Stimulated activated naive CD4-positive, alpha-beta T cell (primary cell): Measurements from ENCODE around the gene HERC5.

ENCODE experiments used
- DNase-seq, 6 experiments: peaks; one replicate each; lab custom pipeline; 2025; lab: John Stamatoyannopoulos, UW

Gene HERC5

GRCh38 chr4:88522702-88523324, 65.9 kb downstream of the HERC5 start:
- peak in 3 of 6 experiments; percentile 12 to 48 (median 13) for DNase-seq

GRCh38 chr4:88523325-88524129, 66.6 kb downstream of the HERC5 start, which contains the start of gene PYURF:
PYURF (minus strand) TSS chr4:88523776; CDS start chr4:88523700, 76 bp downstream.
- DNase-seq = peak; percentile 23 to 76 (median 54)

- no peak for DNase-seq
Measured at GRCh38 chr4:88524171-88524570, 67.3 kb downstream of the HERC5 start.

DNA sequence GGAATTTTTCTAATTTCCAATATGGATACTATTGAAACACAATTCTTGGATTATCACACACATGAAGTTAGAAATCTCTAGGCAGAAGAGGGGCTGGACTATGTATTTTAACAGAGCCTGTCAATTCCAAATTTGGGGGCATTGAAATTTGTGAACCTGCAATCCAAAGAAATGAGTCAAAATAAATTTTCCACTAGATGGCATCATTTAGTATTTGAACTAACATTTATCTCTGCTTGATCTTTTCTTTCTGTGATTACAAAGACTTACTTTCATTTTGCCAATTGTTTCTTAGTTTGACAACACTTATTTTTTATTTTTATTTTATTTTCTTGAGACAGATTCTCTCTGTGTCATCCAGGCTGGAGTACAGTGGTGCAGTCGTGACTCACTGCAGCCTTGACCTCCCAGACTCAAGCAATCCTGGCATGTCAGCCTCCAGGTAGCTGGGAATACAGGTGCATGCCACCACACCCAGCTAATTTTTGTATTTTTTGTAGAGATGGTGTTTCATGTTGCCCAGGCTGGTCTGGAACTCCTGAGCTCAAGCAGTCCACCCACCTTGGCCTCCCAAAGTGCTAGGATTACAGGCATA, 69.4 kb downstream of the HERC5 start:
- DNase-seq = peak in 3 of 6 experiments; percentile 8 to 48 (median 39)

GRCh38 chr4:88527787-88528186, 70.9 kb downstream of the HERC5 start:
- DNase-seq = no peak

- DNase-seq = no peak
Measured at GRCh38 chr4:88528861-88529260, 71.9 kb downstream of the HERC5 start.

- DNase-seq = no peak
Measured at GRCh38 chr4:88531549-88531948, 74.6 kb downstream of the HERC5 start.

GRCh38 chr4:88533088-88533790, 76.3 kb downstream of the HERC5 start:
- DNase-seq = no peak

GRCh38 chr4:88533937-88534750, 77.2 kb downstream of the HERC5 start:
- DNase-seq = no peak

DNA sequence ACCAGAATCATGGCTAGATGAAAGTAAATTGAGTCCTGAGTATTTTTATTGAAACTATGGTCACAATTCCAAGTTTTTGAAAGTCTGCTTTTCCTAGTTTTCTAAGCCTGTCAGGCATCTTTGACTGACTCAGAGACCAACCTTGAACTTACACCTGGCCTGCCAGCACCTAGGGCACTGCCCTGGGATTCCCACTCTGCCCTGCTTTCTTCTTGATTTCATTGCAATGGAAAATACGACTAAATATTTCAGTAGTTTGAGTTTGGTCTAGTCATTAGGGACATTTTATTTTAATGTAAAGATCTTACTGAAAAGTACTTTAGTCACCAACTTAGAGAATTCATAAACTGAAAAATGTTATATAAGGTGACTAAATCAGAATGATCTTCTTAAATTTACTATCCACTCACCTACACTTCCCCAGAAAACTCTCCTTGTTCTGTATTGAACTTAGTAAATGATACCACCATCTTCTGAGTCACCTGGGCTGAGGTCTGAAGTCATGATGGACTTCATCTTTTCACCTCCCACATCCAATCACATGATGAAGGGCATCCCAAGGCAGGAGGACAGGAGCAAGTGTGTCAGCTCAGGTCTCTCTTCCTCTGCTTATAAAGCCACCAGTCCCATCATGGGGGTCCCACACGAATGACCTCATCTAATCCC, 78.3 kb downstream of the HERC5 start:
- DNase-seq = no peak

- DNase-seq = no peak
Measured at GRCh38 chr4:88537709-88538108, 80.8 kb downstream of the HERC5 start.

GRCh38 chr4:88539322-88540068, 82.6 kb downstream of the HERC5 start:
- peak; percentile 52 to 77 (median 64) for DNase-seq

- no peak for DNase-seq
Measured at GRCh38 chr4:88549815-88550214, 92.9 kb downstream of the HERC5 start.
